ENCODE data around the gene UST.

UST gene

DNA sequence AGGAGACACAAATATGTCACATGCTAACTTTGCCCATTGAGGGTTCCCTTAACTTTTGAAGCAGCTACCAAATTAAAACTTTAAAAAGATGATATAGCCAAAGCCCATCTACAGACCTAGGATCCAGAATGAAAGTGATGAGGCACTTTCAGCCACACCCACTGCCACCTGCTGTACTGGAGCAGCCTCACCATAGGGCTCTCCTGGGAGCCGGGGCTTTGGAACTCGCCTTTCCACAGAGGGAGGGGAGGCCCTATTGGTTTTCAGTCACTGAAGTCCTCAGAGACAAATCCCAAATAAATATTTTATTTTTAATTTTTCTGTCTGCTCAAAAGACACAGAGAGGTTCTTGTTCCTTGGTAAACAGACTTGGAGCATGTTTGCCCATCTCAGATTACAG, 332.6 kb downstream of the UST start:
- H3K27me3 ChIP-seq (ENCODE audit: insufficient read depth, insufficient read length): no peaks in the 10 kb centered on the region
- no peaks in the 10 kb centered on the region for H3K9me3 ChIP-seq (ENCODE audit: insufficient read depth, low read length)
- TF ChIP-seq SUZ12 (IDR thresholded peaks at IDR 0.05; ENCODE audit: extremely low read depth, insufficient read depth, insufficient read length) (no peak), YY1 (IDR thresholded peaks at IDR 0.05; ENCODE audit: insufficient read depth, insufficient read length) (no peak), ZNF274 (IDR thresholded peaks at IDR 0.05; ENCODE audit: low read depth, low read length) (no peak)
- no peak for DNase-seq (ENCODE audit: low read depth, low spot score)
- no peaks in the 10 kb centered on the region for H3K4me1 ChIP-seq (ENCODE audit: insufficient read depth, insufficient read length)
- H3K4me3 ChIP-seq (ENCODE audit: insufficient read length, low read depth): no peak overlapping the region
- H3K36me3 ChIP-seq (ENCODE audit: insufficient read depth, insufficient read length, low read length): peaks cover 3% of the 10 kb centered on the region
- no peak overlapping the region for H3K9ac ChIP-seq (ENCODE audit: insufficient read length, low read depth)

DNA sequence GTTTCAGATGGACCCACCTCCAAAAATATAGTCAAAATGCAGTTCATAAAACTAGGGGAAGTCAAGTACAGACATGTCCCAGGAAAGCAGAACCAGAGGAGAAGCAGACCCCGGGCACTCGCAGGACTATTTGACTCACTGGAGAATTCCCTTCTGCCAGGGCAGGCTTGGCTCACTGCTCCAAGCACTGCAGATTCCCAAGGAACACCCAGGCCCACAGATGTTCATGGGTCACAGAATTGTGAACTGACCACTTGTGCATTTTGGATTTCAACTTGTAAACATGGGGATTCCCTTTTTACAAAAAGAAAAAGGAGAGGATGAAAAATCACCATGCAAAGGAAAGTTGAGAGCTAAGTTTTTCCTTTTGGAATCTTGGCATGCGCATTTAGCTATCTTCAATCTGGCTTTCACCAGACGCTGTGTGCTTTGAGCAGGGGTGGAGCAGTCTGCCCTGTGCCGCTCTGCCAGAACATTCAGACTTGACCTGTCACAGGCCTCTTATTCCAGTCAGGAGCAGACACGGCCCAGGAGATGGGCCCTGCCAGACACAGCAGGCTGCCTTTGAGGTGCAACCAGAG, 333.2 kb downstream of the UST start:
- Histone ChIP-seq H3K4me1 (ENCODE audit: insufficient read depth, insufficient read length) (no peaks in the 10 kb centered on the region), H3K27me3 (ENCODE audit: insufficient read depth, insufficient read length) (no peaks in the 10 kb centered on the region), H3K9me3 (ENCODE audit: insufficient read depth, low read length) (no peaks in the 10 kb centered on the region), H3K4me3 (ENCODE audit: insufficient read length, low read depth) (no peak overlapping the region), H3K9ac (ENCODE audit: insufficient read length, low read depth) (no peak overlapping the region), H3K36me3 (ENCODE audit: insufficient read depth, insufficient read length, low read length) (peaks cover 3% of the 10 kb centered on the region)
- no peak for TF ChIP-seq ZNF274 (IDR thresholded peaks at IDR 0.05; ENCODE audit: low read depth, low read length)
- TF ChIP-seq YY1 (IDR thresholded peaks at IDR 0.05; ENCODE audit: insufficient read depth, insufficient read length): no peak
- no peak for TF ChIP-seq SUZ12 (IDR thresholded peaks at IDR 0.05; ENCODE audit: extremely low read depth, insufficient read depth, insufficient read length)
- DNase-seq (ENCODE audit: low read depth, low spot score): no peak

DNA sequence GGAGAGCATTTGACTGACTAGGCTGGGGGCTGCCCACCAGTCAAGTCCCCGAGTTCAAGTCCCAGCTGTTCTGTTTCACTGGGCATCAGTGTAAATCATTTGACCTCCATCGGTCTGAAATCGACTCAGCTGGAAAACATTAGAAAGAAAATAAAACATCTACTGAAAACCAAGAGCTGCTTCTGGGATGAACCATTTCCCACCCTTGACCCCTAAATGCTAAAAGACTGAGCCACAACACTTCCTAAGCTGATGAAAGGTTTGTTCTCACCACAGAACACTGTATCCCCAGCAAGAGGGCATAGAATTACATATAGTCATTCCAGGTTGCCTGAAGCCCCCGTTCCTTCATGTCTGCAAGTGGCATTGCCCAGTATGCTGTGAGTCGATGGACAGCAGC, 333.7 kb downstream of the UST start:
- no peak for TF ChIP-seq SUZ12 (IDR thresholded peaks at IDR 0.05; ENCODE audit: extremely low read depth, insufficient read depth, insufficient read length)
- no peak for TF ChIP-seq ZNF274 (IDR thresholded peaks at IDR 0.05; ENCODE audit: low read depth, low read length)
- H3K9me3 ChIP-seq (ENCODE audit: insufficient read depth, low read length): no peaks in the 10 kb centered on the region
- no peak overlapping the region for H3K9ac ChIP-seq (ENCODE audit: insufficient read length, low read depth)
- H3K4me3 ChIP-seq (ENCODE audit: insufficient read length, low read depth): no peak overlapping the region
- no peaks in the 10 kb centered on the region for H3K4me1 ChIP-seq (ENCODE audit: insufficient read depth, insufficient read length)
- no peak for DNase-seq (ENCODE audit: low read depth, low spot score)
- H3K36me3 ChIP-seq (ENCODE audit: insufficient read depth, insufficient read length, low read length): peaks cover 3% of the 10 kb centered on the region
- H3K27me3 ChIP-seq (ENCODE audit: insufficient read depth, insufficient read length): no peaks in the 10 kb centered on the region

DNA sequence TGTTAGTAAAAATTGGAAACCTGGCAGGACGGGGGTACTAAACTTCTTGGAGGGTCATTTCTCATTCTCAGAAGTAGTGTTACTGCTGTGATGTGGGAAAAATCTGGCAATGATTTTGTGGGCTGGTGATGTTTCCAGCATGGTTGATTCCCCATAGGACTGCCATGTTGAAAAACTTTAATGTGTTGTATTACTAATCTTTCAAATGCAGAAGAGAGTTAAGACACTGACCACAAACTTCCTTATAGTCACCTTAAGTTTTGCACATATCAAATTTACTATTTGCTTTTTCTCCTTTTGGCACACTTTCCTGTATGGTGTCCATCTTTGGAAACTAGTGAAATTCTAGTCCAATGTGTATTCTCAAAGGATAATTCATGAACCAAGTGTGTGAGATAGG, 334.5 kb downstream of the UST start:
- Histone ChIP-seq H3K4me1 (ENCODE audit: insufficient read depth, insufficient read length) (no peaks in the 10 kb centered on the region), H3K36me3 (ENCODE audit: insufficient read depth, insufficient read length, low read length) (peaks cover 3% of the 10 kb centered on the region), H3K27me3 (ENCODE audit: insufficient read depth, insufficient read length) (no peaks in the 10 kb centered on the region), H3K9me3 (ENCODE audit: insufficient read depth, low read length) (no peaks in the 10 kb centered on the region), H3K9ac (ENCODE audit: insufficient read length, low read depth) (no peak overlapping the region), H3K4me3 (ENCODE audit: insufficient read length, low read depth) (no peak overlapping the region)
- TF ChIP-seq ZNF274 (IDR thresholded peaks at IDR 0.05; ENCODE audit: low read depth, low read length) (no peak), SUZ12 (IDR thresholded peaks at IDR 0.05; ENCODE audit: extremely low read depth, insufficient read depth, insufficient read length) (no peak), YY1 (IDR thresholded peaks at IDR 0.05; ENCODE audit: insufficient read depth, insufficient read length) (no peak)
- no peak for DNase-seq (ENCODE audit: low read depth, low spot score)

DNA sequence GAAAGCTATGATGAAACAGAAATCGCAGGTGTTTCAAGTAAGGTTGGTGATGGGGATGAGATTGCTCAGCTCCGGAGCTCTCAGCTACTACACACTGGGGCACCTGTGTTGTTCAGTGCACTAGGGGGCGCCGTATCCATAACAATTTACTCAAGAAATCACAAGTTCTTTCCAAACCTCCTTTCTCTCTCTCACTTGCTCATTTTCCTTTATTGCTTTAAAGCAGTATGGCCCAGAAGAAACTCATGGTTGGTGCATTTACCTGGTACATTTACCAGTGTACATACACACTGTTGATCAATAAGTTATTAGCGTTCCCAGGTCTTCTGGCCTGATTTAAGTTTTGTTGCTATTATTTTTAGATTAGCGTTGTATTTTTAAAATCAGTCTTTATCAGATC, 335.5 kb downstream of the UST start:
- no peak for TF ChIP-seq YY1 (IDR thresholded peaks at IDR 0.05; ENCODE audit: insufficient read depth, insufficient read length)
- no peak for TF ChIP-seq ZNF274 (IDR thresholded peaks at IDR 0.05; ENCODE audit: low read depth, low read length)
- no peak for TF ChIP-seq SUZ12 (IDR thresholded peaks at IDR 0.05; ENCODE audit: extremely low read depth, insufficient read depth, insufficient read length)
- Histone ChIP-seq H3K36me3 (ENCODE audit: insufficient read depth, insufficient read length, low read length) (peaks cover under 1% of the 10 kb centered on the region), H3K4me1 (ENCODE audit: insufficient read depth, insufficient read length) (no peaks in the 10 kb centered on the region), H3K9ac (ENCODE audit: insufficient read length, low read depth) (no peak overlapping the region), H3K4me3 (ENCODE audit: insufficient read length, low read depth) (no peak overlapping the region), H3K9me3 (ENCODE audit: insufficient read depth, low read length) (no peaks in the 10 kb centered on the region), H3K27me3 (ENCODE audit: insufficient read depth, insufficient read length) (no peaks in the 10 kb centered on the region)
- peak; percentile 63 for DNase-seq (ENCODE audit: low read depth, low spot score)

DNA sequence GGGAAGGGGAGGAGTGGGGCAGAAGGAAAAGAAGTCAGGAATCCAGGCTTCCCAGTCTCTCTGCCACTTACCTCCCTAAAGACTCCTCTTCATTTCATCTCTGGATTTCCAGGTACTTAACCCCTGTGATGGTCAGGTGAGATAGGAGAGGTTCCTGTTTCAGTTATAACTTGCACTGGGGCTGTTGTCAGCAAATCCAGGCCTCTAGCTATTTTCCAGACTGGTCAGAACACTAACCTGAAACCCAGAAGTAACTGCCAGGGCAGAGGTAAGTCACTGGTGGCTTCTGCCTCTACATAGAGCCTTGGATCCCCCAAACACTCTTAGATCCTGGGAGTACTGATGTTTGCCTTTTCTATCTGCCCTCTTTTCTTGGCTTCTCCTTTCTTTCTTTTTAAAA, 337.2 kb downstream of the UST start:
- H3K4me1 ChIP-seq (ENCODE audit: insufficient read depth, insufficient read length): no peaks in the 10 kb centered on the region
- TF ChIP-seq YY1 (IDR thresholded peaks at IDR 0.05; ENCODE audit: insufficient read depth, insufficient read length): no peak
- no peak for TF ChIP-seq SUZ12 (IDR thresholded peaks at IDR 0.05; ENCODE audit: extremely low read depth, insufficient read depth, insufficient read length)
- TF ChIP-seq ZNF274 (IDR thresholded peaks at IDR 0.05; ENCODE audit: low read depth, low read length): no peak
- no peak for DNase-seq (ENCODE audit: low read depth, low spot score)
- no peaks in the 10 kb centered on the region for H3K36me3 ChIP-seq (ENCODE audit: insufficient read depth, insufficient read length, low read length)
- H3K9me3 ChIP-seq (ENCODE audit: insufficient read depth, low read length): no peaks in the 10 kb centered on the region
- H3K27me3 ChIP-seq (ENCODE audit: insufficient read depth, insufficient read length): no peaks in the 10 kb centered on the region
- H3K4me3 ChIP-seq (ENCODE audit: insufficient read length, low read depth): no peak overlapping the region
- H3K9ac ChIP-seq (ENCODE audit: insufficient read length, low read depth): no peak overlapping the region

DNA sequence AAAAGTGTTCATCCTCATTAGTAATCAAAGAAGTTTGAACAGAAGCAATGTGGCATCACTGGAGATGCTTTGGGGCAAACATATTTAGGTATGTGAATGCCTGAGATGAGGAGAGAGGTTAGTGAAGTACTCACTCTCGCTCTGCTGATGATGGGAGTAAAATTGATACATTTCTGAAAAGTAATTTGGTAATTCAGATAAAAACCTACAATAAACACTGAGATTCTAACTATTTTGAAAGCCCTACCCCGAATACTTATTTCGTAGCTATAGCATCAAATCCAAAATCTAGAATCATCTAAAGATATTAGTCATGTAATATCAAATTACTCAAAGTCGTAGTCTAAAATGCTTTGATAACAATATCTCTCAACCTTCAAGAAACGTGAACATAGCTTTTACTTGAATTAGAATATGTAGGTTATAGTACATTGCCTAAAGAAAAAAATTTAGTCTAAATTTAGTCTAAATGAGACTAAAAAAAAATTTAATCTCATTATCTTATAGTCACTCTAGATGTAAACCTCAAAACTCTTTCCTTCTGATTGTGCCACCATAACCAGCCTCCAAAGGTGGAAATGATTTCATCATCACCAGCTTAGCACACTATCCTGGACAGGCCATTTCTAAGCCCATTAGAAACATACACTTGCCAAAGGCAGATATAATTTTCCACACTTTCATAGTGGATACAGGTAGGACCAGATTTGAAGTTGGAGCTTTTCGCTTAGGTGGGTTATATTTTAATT, 338.2 kb downstream of the UST start:
- TF ChIP-seq SUZ12 (IDR thresholded peaks at IDR 0.05; ENCODE audit: extremely low read depth, insufficient read depth, insufficient read length) (no peak), YY1 (IDR thresholded peaks at IDR 0.05; ENCODE audit: insufficient read depth, insufficient read length) (no peak), ZNF274 (IDR thresholded peaks at IDR 0.05; ENCODE audit: low read depth, low read length) (no peak)
- no peaks in the 10 kb centered on the region for H3K9me3 ChIP-seq (ENCODE audit: insufficient read depth, low read length)
- no peak for DNase-seq (ENCODE audit: low read depth, low spot score)
- H3K4me1 ChIP-seq (ENCODE audit: insufficient read depth, insufficient read length): no peaks in the 10 kb centered on the region
- H3K9ac ChIP-seq (ENCODE audit: insufficient read length, low read depth): no peak overlapping the region
- H3K36me3 ChIP-seq (ENCODE audit: insufficient read depth, insufficient read length, low read length): no peaks in the 10 kb centered on the region
- H3K27me3 ChIP-seq (ENCODE audit: insufficient read depth, insufficient read length): no peaks in the 10 kb centered on the region
- H3K4me3 ChIP-seq (ENCODE audit: insufficient read length, low read depth): no peak overlapping the region

Data from NT2/D1 (cell line).